BLaER1 (cell line): ENCODE measurements around the gene PID1.
"Not testable (repeated sequence)": the region's sequence is repeated elsewhere in the genome, so short reads cannot be mapped to it uniquely, and the experiment has no call there.

Experiments used
- H3K27ac ChIP-seq: shearing (Covaris generic); formaldehyde crosslinking; 2 replicates; pipeline ENCODE4 v1.8.1; 2022
- H3K27me3 ChIP-seq: shearing (Covaris generic); formaldehyde crosslinking; 2 replicates; pipeline ENCODE4 v1.8.1; 2022
- H3K36me3 ChIP-seq: shearing (Covaris generic); formaldehyde crosslinking; 2 replicates; pipeline ENCODE4 v1.8.1; 2022
- H3K4me1 ChIP-seq: shearing (Covaris generic); formaldehyde crosslinking; 2 replicates; pipeline ENCODE4 v1.8.1; 2022
- H3K4me2 ChIP-seq: shearing (Covaris generic); formaldehyde crosslinking; 2 replicates; pipeline ENCODE4 v1.8.1; 2022
- H3K4me3 ChIP-seq: shearing (Covaris generic); formaldehyde crosslinking; 2 replicates; pipeline ENCODE4 v1.8.1; 2022
- H3K9ac ChIP-seq: shearing (Covaris generic); formaldehyde crosslinking; 2 replicates; pipeline ENCODE4 v1.8.1; 2022
- H3K9me3 ChIP-seq: shearing (Covaris generic); formaldehyde crosslinking; 2 replicates; pipeline ENCODE4 v1.8.1; 2022
- H4K20me1 ChIP-seq: shearing (Covaris generic); formaldehyde crosslinking; 2 replicates; pipeline ENCODE4 v1.8.1; 2022
- Cebpa-rat ChIP-seq: shearing (Covaris generic); IDR thresholded peaks from 2 replicates; pipeline ENCODE4 v1.8.1; 2022

Gene PID1

GRCh38 chr2:229088966-229089700, 182.0 kb downstream of the PID1 start:
- H3K4me2 ChIP-seq: peak overlapping the region; percentile 66
- no peak for TF ChIP-seq Cebpa-rat
- H3K9me3 ChIP-seq: no peaks in the 10 kb centered on the region
- H3K4me3 ChIP-seq: no peak overlapping the region
- H3K36me3 ChIP-seq: no peaks in the 10 kb centered on the region
- H3K4me1 ChIP-seq: peaks cover 42% of the 10 kb centered on the region
- no peak overlapping the region; the same call in 1 of the 2 replicates for H3K27ac ChIP-seq
- H3K9ac ChIP-seq: no peak overlapping the region
- H3K27me3 ChIP-seq: no peaks in the 10 kb centered on the region
- H4K20me1 ChIP-seq: no peaks in the 10 kb centered on the region

DNA sequence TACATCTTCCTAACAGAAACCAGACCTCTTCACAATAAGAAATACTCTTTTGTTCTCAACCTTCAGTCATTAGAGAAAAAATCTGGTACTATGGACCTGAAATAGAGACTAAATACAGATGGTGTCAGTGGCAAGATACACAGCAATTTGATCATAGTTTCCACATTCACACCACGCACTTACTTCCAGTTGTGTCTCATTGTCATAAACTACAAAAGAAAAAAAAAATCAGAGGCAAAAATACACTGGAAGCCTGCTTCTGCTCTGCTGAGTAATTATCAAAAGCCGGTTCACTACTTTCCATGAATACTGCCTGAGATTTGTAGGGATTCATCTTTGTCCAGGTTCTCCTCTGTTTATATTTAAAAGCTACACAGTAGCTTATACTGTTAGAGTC, 182.6 kb downstream of the PID1 start:
- TF ChIP-seq Cebpa-rat: no peak
- H3K9ac ChIP-seq: no peak overlapping the region

GRCh38 chr2:229087843-229088516, 183.1 kb downstream of the PID1 start:
- Histone ChIP-seq H3K9ac (no peak overlapping the region), H4K20me1 (no peaks in the 10 kb centered on the region), H3K36me3 (no peaks in the 10 kb centered on the region), H3K4me3 (no peak overlapping the region), H3K27me3 (no peaks in the 10 kb centered on the region), H3K9me3 (no peaks in the 10 kb centered on the region), H3K4me1 (peaks cover 42% of the 10 kb centered on the region), H3K4me2 (peak overlapping the region; percentile 66), H3K27ac (no peak overlapping the region)
- TF ChIP-seq Cebpa-rat: no peak

More for the DNA sequence above, 182.6 kb downstream of the PID1 start:
- no peak overlapping the region for H3K4me3 ChIP-seq
- H3K9me3 ChIP-seq: no peaks in the 10 kb centered on the region
- H3K27ac ChIP-seq: no peak overlapping the region
- H3K36me3 ChIP-seq: no peaks in the 10 kb centered on the region
- H3K27me3 ChIP-seq: no peaks in the 10 kb centered on the region
- H3K4me2 ChIP-seq: peak overlapping the region; percentile 66
- H4K20me1 ChIP-seq: no peaks in the 10 kb centered on the region
- H3K4me1 ChIP-seq: peaks cover 42% of the 10 kb centered on the region

- H3K4me2 ChIP-seq: peak overlapping the region; percentile 66
These were observed 183.8 kb downstream of the PID1 start for GRCh38 chr2:229087267-229087666.

DNA sequence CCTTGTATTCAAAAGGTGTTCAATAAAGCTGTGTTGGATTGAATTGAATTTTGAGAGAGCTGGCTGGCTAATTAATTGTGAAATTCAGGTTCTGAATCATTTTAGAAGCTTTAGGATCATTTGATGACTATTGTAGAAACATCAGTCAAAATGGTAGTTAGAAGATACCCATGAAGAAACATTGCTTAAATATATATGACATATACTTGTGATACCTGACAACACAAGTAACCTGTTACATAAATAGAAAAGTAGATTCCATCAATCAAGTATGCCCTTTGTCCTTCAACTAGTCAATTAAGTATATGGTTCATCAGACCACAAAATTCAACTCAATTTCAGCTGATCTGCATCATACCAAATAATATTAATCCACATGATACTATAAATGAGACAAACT, 185.6 kb downstream of the PID1 start:
- Histone ChIP-seq H4K20me1 (no peaks in the 10 kb centered on the region), H3K4me3 (no peak overlapping the region), H3K9ac (no peak overlapping the region), H3K4me1 (peaks cover 41% of the 10 kb centered on the region), H3K36me3 (no peaks in the 10 kb centered on the region), H3K4me2 (no peak overlapping the region), H3K27me3 (no peaks in the 10 kb centered on the region), H3K9me3 (peaks cover 6% of the 10 kb centered on the region), H3K27ac (no peak overlapping the region)
- no peak for TF ChIP-seq Cebpa-rat

More at GRCh38 chr2:229087267-229087666, 183.8 kb downstream of the PID1 start:
- peaks cover 4% of the 10 kb centered on the region for H3K9me3 ChIP-seq
- H3K4me1 ChIP-seq: peaks cover 42% of the 10 kb centered on the region
- no peak overlapping the region for H3K4me3 ChIP-seq
- H3K9ac ChIP-seq: no peak overlapping the region
- H3K27me3 ChIP-seq: no peaks in the 10 kb centered on the region
- no peaks in the 10 kb centered on the region for H4K20me1 ChIP-seq
- H3K36me3 ChIP-seq: no peaks in the 10 kb centered on the region
- no peak for TF ChIP-seq Cebpa-rat
- H3K27ac ChIP-seq: peak overlapping the region; percentile 10; the same call in 1 of the 2 replicates

GRCh38 chr2:229084447-229084846, 186.6 kb downstream of the PID1 start:
- no peak overlapping the region for H3K9ac ChIP-seq
- no peak overlapping the region for H3K27ac ChIP-seq
- H3K36me3 ChIP-seq: no peaks in the 10 kb centered on the region
- no peak for TF ChIP-seq Cebpa-rat
- peaks cover 6% of the 10 kb centered on the region for H3K9me3 ChIP-seq
- no peak overlapping the region for H3K4me3 ChIP-seq
- no peak overlapping the region for H3K4me2 ChIP-seq
- peaks cover 32% of the 10 kb centered on the region for H3K4me1 ChIP-seq
- H3K27me3 ChIP-seq: no peaks in the 10 kb centered on the region
- no peaks in the 10 kb centered on the region for H4K20me1 ChIP-seq

- no peak for TF ChIP-seq Cebpa-rat
These were observed 187.3 kb downstream of the PID1 start for GRCh38 chr2:229083606-229084340.

GRCh38 chr2:229081411-229081810, 189.7 kb downstream of the PID1 start:
- no peak overlapping the region for H3K9ac ChIP-seq

More at GRCh38 chr2:229083606-229084340, 187.3 kb downstream of the PID1 start:
- no peak overlapping the region for H3K27ac ChIP-seq
- no peak overlapping the region for H3K4me2 ChIP-seq
- H3K4me3 ChIP-seq: no peak overlapping the region
- H3K9ac ChIP-seq: no peak overlapping the region
- H3K36me3 ChIP-seq: no peaks in the 10 kb centered on the region
- no peaks in the 10 kb centered on the region for H4K20me1 ChIP-seq
- no peaks in the 10 kb centered on the region for H3K27me3 ChIP-seq
- H3K4me1 ChIP-seq: peaks cover 25% of the 10 kb centered on the region
- H3K9me3 ChIP-seq: peaks cover 6% of the 10 kb centered on the region

GRCh38 chr2:229080172-229080571, 190.9 kb downstream of the PID1 start:
- Histone ChIP-seq H3K9me3 (peaks cover 16% of the 10 kb centered on the region), H3K27me3 (no peaks in the 10 kb centered on the region), H4K20me1 (no peaks in the 10 kb centered on the region), H3K9ac (no peak overlapping the region), H3K4me2 (no peak overlapping the region), H3K36me3 (no peaks in the 10 kb centered on the region), H3K4me3 (no peak overlapping the region), H3K27ac (no peak overlapping the region), H3K4me1 (no peaks in the 10 kb centered on the region; the same call in 1 of the 2 replicates)
- no peak for TF ChIP-seq Cebpa-rat

More at GRCh38 chr2:229081411-229081810, 189.7 kb downstream of the PID1 start:
- no peak for TF ChIP-seq Cebpa-rat
- no peaks in the 10 kb centered on the region for H3K36me3 ChIP-seq
- H3K27ac ChIP-seq: no peak overlapping the region
- peaks cover 6% of the 10 kb centered on the region for H3K9me3 ChIP-seq
- H3K4me2 ChIP-seq: no peak overlapping the region
- no peak overlapping the region for H3K4me3 ChIP-seq
- H3K27me3 ChIP-seq: no peaks in the 10 kb centered on the region
- peaks cover 1% of the 10 kb centered on the region for H3K4me1 ChIP-seq
- no peaks in the 10 kb centered on the region for H4K20me1 ChIP-seq

DNA sequence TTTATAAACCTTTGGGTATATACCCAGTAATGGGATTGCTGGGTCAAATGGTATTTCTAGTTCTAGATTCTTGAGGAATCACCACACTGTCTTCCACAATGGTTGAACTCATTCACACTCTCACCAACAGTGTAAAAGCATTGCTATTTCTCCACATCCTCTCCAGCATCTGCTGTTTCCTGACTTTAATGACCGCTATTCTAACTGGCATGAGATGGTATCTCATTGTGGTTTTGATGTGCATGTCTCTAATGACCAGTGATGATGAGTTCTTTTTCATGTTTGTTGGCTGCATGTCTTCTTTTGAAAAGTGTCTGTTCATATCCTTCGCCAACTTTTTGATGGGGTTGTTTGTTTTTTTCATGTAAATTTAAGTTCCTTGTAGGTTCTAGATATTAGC, 194.2 kb downstream of the PID1 start:
- H3K9ac ChIP-seq, H4K20me1 ChIP-seq, H3K27ac ChIP-seq, H3K36me3 ChIP-seq, H3K4me3 ChIP-seq, H3K4me1 ChIP-seq, H3K4me2 ChIP-seq, H3K27me3 ChIP-seq: not testable (repeated sequence)
- H3K9me3 ChIP-seq: peaks cover 11% of the 10 kb centered on the region
